ENCODE results near the gene ARHGAP31. TPM values are rescaled to one million over a fixed set of nuclear protein-coding genes. Genes with fewer than 3 reads are reported as not detected.

Gene ARHGAP31
- 2.9 and 3.4 TPM in 2 replicates for total RNA-seq

GRCh38 chr3:119293871-119294695 lies at the start of gene ARHGAP31:
TSS of gene ARHGAP31 (plus strand) at chr3:119294383. CDS start at chr3:119294905, 522 bp downstream.

GRCh38 chr3:119463171-119464169 lies 169.3 kb downstream of the ARHGAP31 start, which contains the start of gene TMEM39A:
TSS of gene TMEM39A (minus strand) at chr3:119463615. CDS start at chr3:119462074, 1,541 bp downstream.

Other genes starting within 250 kb of the ARHGAP31 start
- not detected in 2 replicates for gene TEX55, start 148.2 kb upstream of the ARHGAP31 start, total RNA-seq
- not detected in 2 replicates for gene UPK1B, start 120.8 kb upstream of the ARHGAP31 start, total RNA-seq
- gene B4GALT4, start 53.5 kb upstream of the ARHGAP31 start, total RNA-seq = 17.0 and 20.4 TPM in 2 replicates
- 33.3 and 34.3 TPM in 2 replicates for gene TMEM39A, start 169.2 kb downstream of the ARHGAP31 start, total RNA-seq
- gene POGLUT1, start 174.6 kb downstream of the ARHGAP31 start, total RNA-seq = 11.3 and 12.6 TPM in 2 replicates
- gene TIMMDC1, start 204.2 kb downstream of the ARHGAP31 start, total RNA-seq = 57.7 and 71.5 TPM in 2 replicates

All from bronchus fibroblast of lung (primary cell).